Transverse colon (tissue), 3 donors: Measurements from ENCODE around the gene RYR3.

Experiments used
- CTCF ChIP-seq, 5 experiments: fragments of 200-600 bp in 3 of 5; fragments of 450-650 bp in 2 of 5; sonication (generic) in 3 of 5; IDR thresholded peaks; 1 replicate in 2 of 5; 2 replicates in 3 of 5; pipeline ENCODE4 v1.5.1; 2016 to 2017; ENCODE audit warnings: antibody characterized with exemption in 5 of 5, inconsistent platforms in 3 of 5, mild to moderate bottlenecking in 2 of 5, moderate library complexity in 1 of 5
- POLR2A ChIP-seq: fragments of 450-650 bp; IDR thresholded peaks from one replicate; pipeline ENCODE4 v1.6.1; 2016; ENCODE audit warnings: antibody characterized with exemption, mild to moderate bottlenecking, moderate library complexity

GRCh38 chr15:33380406-33380805, 69.6 kb downstream of the RYR3 start:
- TF ChIP-seq CTCF (IDR thresholded peaks at IDR 0.05) (no peak), POLR2A (no peak)
